Astrocyte (in vitro differentiated cells and primary cell): ENCODE measurements around the gene MCM7. TPM values are rescaled to one million over a fixed set of nuclear protein-coding genes. Genes with fewer than 3 reads are reported as not detected.

Experiments
- DNase-seq: peaks from one replicate; pipeline ENCODE4 v3.0.0-alpha.2; 2010; ENCODE audit warnings: low read depth
- FAIRE-seq: peaks from 2 replicates; lab custom pipeline; 2011; peaks lifted over from hg19 to GRCh38; lab: Jason Lieb, UNC
- H2AFZ ChIP-seq: 2 replicates; pipeline ENCODE4 v1.6.0; 2012; ENCODE audit warnings: low read depth, low read length, inconsistent platforms
- H3K27ac ChIP-seq: 2 replicates; pipeline ENCODE4 v1.5.1; 2011; ENCODE audit warnings: low read depth, low read length, inconsistent platforms
- H3K27me3 ChIP-seq: 2 replicates; pipeline ENCODE4 v1.6.0; 2011; ENCODE audit warnings: low read length, inconsistent platforms; ENCODE audit not compliant: insufficient read depth
- H3K36me3 ChIP-seq: 2 replicates; pipeline ENCODE4 v1.5.1; 2011; ENCODE audit warnings: low read length, inconsistent platforms; ENCODE audit not compliant: insufficient read depth
- H3K4me1 ChIP-seq: 2 replicates; pipeline ENCODE4 v1.5.1; 2011; ENCODE audit warnings: low read length, inconsistent platforms; ENCODE audit not compliant: insufficient read depth
- H3K4me2 ChIP-seq: 2 replicates; pipeline ENCODE4 v1.6.0; 2012; ENCODE audit warnings: low read length, inconsistent platforms
- H3K4me3 ChIP-seq: 2 replicates; pipeline ENCODE4 v1.5.1; 2011; ENCODE audit warnings: low read depth, mild to moderate bottlenecking, low read length, inconsistent platforms; ENCODE audit not compliant: insufficient read depth
- H3K79me2 ChIP-seq: 2 replicates; pipeline ENCODE4 v1.6.0; 2012; ENCODE audit warnings: mild to moderate bottlenecking, low read length, inconsistent platforms; ENCODE audit not compliant: insufficient read depth
- H3K9ac ChIP-seq: 2 replicates; pipeline ENCODE4 v1.6.0; 2012; ENCODE audit warnings: mild to moderate bottlenecking, low read length, inconsistent platforms
- H3K9me3 ChIP-seq: 2 replicates; pipeline ENCODE4 v1.5.1; 2012; ENCODE audit warnings: low read depth, mild to moderate bottlenecking, low read length, inconsistent platforms; ENCODE audit not compliant: insufficient read depth
- H4K20me1 ChIP-seq: 2 replicates; pipeline ENCODE4 v1.6.0; 2012; ENCODE audit warnings: low read length, inconsistent platforms; ENCODE audit not compliant: insufficient read depth
- H3K27ac Mint-ChIP-seq: one replicate; pipeline ENCODE4 v1.8.0; 2021; ENCODE audit warnings: mild to moderate bottlenecking, mixed read lengths; ENCODE audit not compliant: unreplicated experiment
- H3K27me3 Mint-ChIP-seq: one replicate; pipeline ENCODE4 v1.8.0; 2021; ENCODE audit warnings: low read depth, mixed read lengths; ENCODE audit not compliant: unreplicated experiment
- H3K36me3 Mint-ChIP-seq: one replicate; pipeline ENCODE4 v1.8.0; 2021; ENCODE audit warnings: low read depth, mixed read lengths; ENCODE audit not compliant: unreplicated experiment
- H3K4me1 Mint-ChIP-seq: one replicate; pipeline ENCODE4 v1.8.0; 2021; ENCODE audit warnings: low read depth, mixed read lengths; ENCODE audit not compliant: unreplicated experiment
- H3K4me3 Mint-ChIP-seq: one replicate; pipeline ENCODE4 v1.8.0; 2021; ENCODE audit warnings: mild to moderate bottlenecking, moderate library complexity, mixed read lengths; ENCODE audit not compliant: unreplicated experiment
- H3K9me3 Mint-ChIP-seq: one replicate; pipeline ENCODE4 v1.8.0; 2021; ENCODE audit warnings: mild to moderate bottlenecking, mixed read lengths; ENCODE audit not compliant: unreplicated experiment
- EZH2 ChIP-seq: IDR thresholded peaks from 2 replicates; pipeline ENCODE4 v1.6.1; 2012; ENCODE audit warnings: mild to moderate bottlenecking, low read length, inconsistent platforms; ENCODE audit not compliant: insufficient read depth
- total RNA-seq: library from RNA; stranded (reverse); gene quantifications from 2 replicates; pipeline ENCODE4 v1.2.1, GENCODE V29; 2021
- TF ChIP-seq, protein P1 (sequence below): IDR thresholded peaks from 2 replicates; pipeline ENCODE4 v1.5.1; 2011; ENCODE audit warnings: low read depth, mild to moderate bottlenecking, inconsistent platforms, low read length, moderate library complexity; ENCODE audit not compliant: insufficient read depth

The MCM7 gene
- total RNA-seq, 1 donor from 2014 or later = 55.2 TPM

DNA sequence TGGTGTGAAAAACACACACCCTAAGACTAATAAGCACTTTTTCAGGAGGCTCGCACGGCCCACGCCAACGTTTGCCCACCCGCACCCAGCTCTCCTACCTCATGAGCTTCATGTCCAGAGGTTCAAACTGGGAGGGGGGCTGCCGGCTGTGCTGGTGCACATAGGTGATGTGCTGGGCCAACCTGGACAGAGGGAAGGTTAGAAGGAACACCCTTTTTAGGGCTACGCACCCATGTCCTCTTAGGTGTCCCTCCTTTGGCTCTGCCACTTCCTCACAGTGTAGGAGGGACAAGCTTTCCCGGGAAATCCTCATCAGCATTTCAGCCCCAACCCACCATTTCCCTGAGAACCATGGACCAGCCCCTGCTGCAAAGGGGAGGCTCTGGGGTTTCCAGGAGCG lies 5.9 kb downstream of the MCM7 start:
- Histone ChIP-seq H3K9me3 (no peaks in the 10 kb centered on the region), H2AFZ (no peak overlapping the region), H3K36me3 (peaks cover 83% of the 10 kb centered on the region), H3K4me1 (peaks cover 41% of the 10 kb centered on the region), H3K79me2 (peaks cover 89% of the 10 kb centered on the region), H3K4me3 (no peak overlapping the region), H4K20me1 (peaks cover 67% of the 10 kb centered on the region), H3K27ac (no peak overlapping the region), H3K27me3 (no peaks in the 10 kb centered on the region), H3K4me2 (no peak overlapping the region), H3K9ac (no peak overlapping the region)
- peak overlapping the region; percentile 15 for H3K4me3 Mint-ChIP-seq
- H3K27ac Mint-ChIP-seq = no peak overlapping the region
- no peaks in the 10 kb centered on the region for H3K27me3 Mint-ChIP-seq
- H3K4me1 Mint-ChIP-seq = peaks cover 18% of the 10 kb centered on the region
- DNase-seq (no peak), FAIRE-seq (no peak)
- no peak for TF ChIP-seq EZH2
- TF ChIP-seq, protein P1, sequence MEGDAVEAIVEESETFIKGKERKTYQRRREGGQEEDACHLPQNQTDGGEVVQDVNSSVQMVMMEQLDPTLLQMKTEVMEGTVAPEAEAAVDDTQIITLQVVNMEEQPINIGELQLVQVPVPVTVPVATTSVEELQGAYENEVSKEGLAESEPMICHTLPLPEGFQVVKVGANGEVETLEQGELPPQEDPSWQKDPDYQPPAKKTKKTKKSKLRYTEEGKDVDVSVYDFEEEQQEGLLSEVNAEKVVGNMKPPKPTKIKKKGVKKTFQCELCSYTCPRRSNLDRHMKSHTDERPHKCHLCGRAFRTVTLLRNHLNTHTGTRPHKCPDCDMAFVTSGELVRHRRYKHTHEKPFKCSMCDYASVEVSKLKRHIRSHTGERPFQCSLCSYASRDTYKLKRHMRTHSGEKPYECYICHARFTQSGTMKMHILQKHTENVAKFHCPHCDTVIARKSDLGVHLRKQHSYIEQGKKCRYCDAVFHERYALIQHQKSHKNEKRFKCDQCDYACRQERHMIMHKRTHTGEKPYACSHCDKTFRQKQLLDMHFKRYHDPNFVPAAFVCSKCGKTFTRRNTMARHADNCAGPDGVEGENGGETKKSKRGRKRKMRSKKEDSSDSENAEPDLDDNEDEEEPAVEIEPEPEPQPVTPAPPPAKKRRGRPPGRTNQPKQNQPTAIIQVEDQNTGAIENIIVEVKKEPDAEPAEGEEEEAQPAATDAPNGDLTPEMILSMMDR = no peak
- H3K9me3 Mint-ChIP-seq = no peaks in the 10 kb centered on the region
- H3K36me3 Mint-ChIP-seq = peaks cover 45% of the 10 kb centered on the region

DNA sequence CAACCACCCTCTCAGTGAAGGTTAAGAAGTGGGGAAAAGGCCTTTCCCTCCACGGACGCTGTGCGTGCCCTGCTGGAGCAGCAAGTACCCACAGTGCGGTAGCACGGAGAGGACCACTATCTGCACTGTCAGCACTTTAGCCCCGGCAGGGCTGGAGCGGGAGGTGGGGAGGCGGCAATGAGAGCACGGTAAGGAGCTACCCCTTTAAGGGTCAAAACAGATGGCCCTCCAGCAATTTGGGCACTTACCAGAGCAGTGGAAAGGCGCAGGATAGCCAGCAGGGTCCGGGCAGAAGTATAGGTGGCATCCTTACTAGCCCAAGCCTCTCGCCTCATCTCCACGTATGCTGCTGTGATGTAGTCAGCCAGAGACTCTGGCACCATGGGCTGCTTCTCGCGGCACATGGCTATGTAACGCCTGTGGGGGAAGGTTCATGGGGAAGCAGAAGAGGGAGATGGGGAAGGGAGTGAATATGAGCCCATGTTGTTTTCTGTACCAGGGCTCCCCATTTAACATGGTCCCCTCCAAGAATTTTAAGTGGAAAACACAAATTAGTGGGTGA lies 7.2 kb downstream of the MCM7 start:
- peaks cover 43% of the 10 kb centered on the region for H3K4me1 ChIP-seq
- peaks cover 79% of the 10 kb centered on the region for H3K36me3 ChIP-seq
- Mint-ChIP-seq H3K9me3 (no peaks in the 10 kb centered on the region), H3K4me1 (peaks cover 14% of the 10 kb centered on the region), H3K27ac (peak overlapping the region; percentile 75), H3K36me3 (peaks cover 42% of the 10 kb centered on the region), H3K4me3 (no peak overlapping the region), H3K27me3 (no peaks in the 10 kb centered on the region)
- H3K79me2 ChIP-seq = peaks cover 86% of the 10 kb centered on the region
- peak overlapping the region; percentile 8 for H3K9ac ChIP-seq
- FAIRE-seq (no peak), DNase-seq (no peak)
- no peaks in the 10 kb centered on the region for H3K9me3 ChIP-seq
- TF ChIP-seq, protein P1 = no peak
- no peak for TF ChIP-seq EZH2
- no peaks in the 10 kb centered on the region for H3K27me3 ChIP-seq
- H3K27ac ChIP-seq = no peak overlapping the region
- H2AFZ ChIP-seq = no peak overlapping the region
- no peak overlapping the region for H3K4me2 ChIP-seq
- peaks cover 59% of the 10 kb centered on the region for H4K20me1 ChIP-seq
- no peak overlapping the region for H3K4me3 ChIP-seq

DNA sequence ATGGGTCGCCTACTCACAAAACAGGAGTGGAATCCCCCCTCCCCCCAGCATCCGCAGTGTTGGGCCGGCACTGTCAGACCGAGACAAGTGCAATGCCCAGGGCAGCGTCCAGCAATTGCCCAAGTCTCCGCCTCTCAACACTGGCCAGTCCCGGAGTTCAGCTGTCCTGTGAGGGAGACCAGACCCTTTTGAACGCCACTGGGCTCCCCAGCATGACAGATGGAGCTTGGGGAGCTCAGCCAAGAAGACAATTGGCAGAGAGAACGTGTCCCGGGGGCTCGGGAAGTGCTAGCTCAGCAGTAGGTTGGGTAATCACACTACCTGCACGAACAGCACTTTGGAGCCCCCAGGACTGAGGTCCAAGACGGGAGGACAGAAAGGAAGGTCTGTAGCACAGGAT lies 7.7 kb downstream of the MCM7 start:
- Histone ChIP-seq H3K27ac (no peak overlapping the region), H3K36me3 (peaks cover 73% of the 10 kb centered on the region)
- DNase-seq = no peak

More for the DNA sequence above, 7.7 kb downstream of the MCM7 start:
- Histone ChIP-seq H3K9ac (peak overlapping the region; percentile 8), H2AFZ (no peak overlapping the region), H4K20me1 (peaks cover 54% of the 10 kb centered on the region), H3K79me2 (peaks cover 86% of the 10 kb centered on the region), H3K27me3 (no peaks in the 10 kb centered on the region), H3K4me3 (no peak overlapping the region), H3K9me3 (no peaks in the 10 kb centered on the region), H3K4me1 (peaks cover 40% of the 10 kb centered on the region), H3K4me2 (no peak overlapping the region)
- TF ChIP-seq, protein P1 = no peak
- TF ChIP-seq EZH2 = no peak
- H3K27ac Mint-ChIP-seq = peak overlapping the region; percentile 75
- FAIRE-seq = no peak
- H3K4me1 Mint-ChIP-seq = peaks cover 9% of the 10 kb centered on the region
- H3K27me3 Mint-ChIP-seq = no peaks in the 10 kb centered on the region
- H3K36me3 Mint-ChIP-seq = peaks cover 41% of the 10 kb centered on the region
- H3K9me3 Mint-ChIP-seq = no peaks in the 10 kb centered on the region
- H3K4me3 Mint-ChIP-seq = no peak overlapping the region
